Heart left ventricle (tissue), 13 donors: ENCODE data around the gene SGTA.

Source experiments
- POLR2A ChIP-seq, 2 donors: fragments of 450-650 bp; IDR thresholded peaks; one replicate each; pipeline ENCODE4 v1.6.1; 2017; ENCODE audit warnings: antibody characterized with exemption in 2 of 2, mild to moderate bottlenecking in 2 of 2, moderate library complexity in 2 of 2
- TF ChIP-seq, protein P1 (sequence below), 12 donors: fragments of 200-600 bp; sonication (generic) in 4 of 12; IDR thresholded peaks; one replicate each; pipeline versions ENCODE4 v1.5.0 to v1.8.0; 2018 to 2022; ENCODE audit warnings: antibody characterized with exemption in 12 of 12, mild to moderate bottlenecking in 5 of 12
- donor health status: ischemic (EF 13 %, LVEDD 7.1; RV severe dilation, severe dysfunction).
- donor health status: DM: no; HTN: yes; CAD: no.
- donor health status: DM: no; HTN: no; CAD: no.
- donor health status: ischemic (EF 25% LVEDD 6.9; RV normal size, moderate dysfunction).
- donor health status: ischemic (EF 25% LVEDD 5.7; RV mildly dilated, moderate dysfunction).
- donor health status: ischemic (EF 35%, LVEDD 5.7; RV mildly dilated, moderate dysfunction).
- donor health status: nonischemic (EF 11% LVEDD 7.7; RV severe dilation, severe dysfunction).
- donor health status: DM: yes; HTN: yes; CAD: no.
- donor health status: PGD.
- donor health status: ischemic (EF 29% LVEDD 5.4; RV normal size, mild dysfunction).
- donor health status: nonischemic (EF 23%, LVEDD 6.1; RV moderate dilation, normal function).

GRCh38 chr19:2815923-2816322 lies 32.9 kb upstream of the SGTA start:
- no peak for TF ChIP-seq POLR2A (IDR thresholded peaks at IDR 0.05)
- TF ChIP-seq, protein P1, sequence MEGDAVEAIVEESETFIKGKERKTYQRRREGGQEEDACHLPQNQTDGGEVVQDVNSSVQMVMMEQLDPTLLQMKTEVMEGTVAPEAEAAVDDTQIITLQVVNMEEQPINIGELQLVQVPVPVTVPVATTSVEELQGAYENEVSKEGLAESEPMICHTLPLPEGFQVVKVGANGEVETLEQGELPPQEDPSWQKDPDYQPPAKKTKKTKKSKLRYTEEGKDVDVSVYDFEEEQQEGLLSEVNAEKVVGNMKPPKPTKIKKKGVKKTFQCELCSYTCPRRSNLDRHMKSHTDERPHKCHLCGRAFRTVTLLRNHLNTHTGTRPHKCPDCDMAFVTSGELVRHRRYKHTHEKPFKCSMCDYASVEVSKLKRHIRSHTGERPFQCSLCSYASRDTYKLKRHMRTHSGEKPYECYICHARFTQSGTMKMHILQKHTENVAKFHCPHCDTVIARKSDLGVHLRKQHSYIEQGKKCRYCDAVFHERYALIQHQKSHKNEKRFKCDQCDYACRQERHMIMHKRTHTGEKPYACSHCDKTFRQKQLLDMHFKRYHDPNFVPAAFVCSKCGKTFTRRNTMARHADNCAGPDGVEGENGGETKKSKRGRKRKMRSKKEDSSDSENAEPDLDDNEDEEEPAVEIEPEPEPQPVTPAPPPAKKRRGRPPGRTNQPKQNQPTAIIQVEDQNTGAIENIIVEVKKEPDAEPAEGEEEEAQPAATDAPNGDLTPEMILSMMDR (IDR thresholded peaks at IDR 0.05): no peak
